Brain microvascular endothelial cell (primary cell): ENCODE measurements around the gene PDGFD.

Experiments
- DNase-seq: peaks from one replicate; pipeline ENCODE4 v3.0.0-alpha.2; 2020
- H3K27ac ChIP-seq: fragments of 250-450 bp; sonication (Bioruptor Pico); 2 replicates; pipeline ENCODE4 v1.5.1; 2020; ENCODE audit warnings: mild to moderate bottlenecking, moderate library complexity
- H3K27me3 ChIP-seq: fragments of 250-450 bp; sonication (Bioruptor Pico); replicated peaks from 2 replicates; pipeline ENCODE4 v1.5.1; 2020; ENCODE audit warnings: mild to moderate bottlenecking
- H3K36me3 ChIP-seq: fragments of 250-450 bp; sonication (Bioruptor Pico); replicated peaks from 2 replicates; pipeline ENCODE4 v1.5.1; 2020; ENCODE audit warnings: mild to moderate bottlenecking
- H3K4me3 ChIP-seq: 2 replicates; pipeline ENCODE4 v1.5.1; 2011; ENCODE audit warnings: low read depth, mild to moderate bottlenecking, control low read depth, low read length, moderate library complexity
- in situ Hi-C: cut with HindIII; loops from 2 replicates; pipeline ENCODE4 v1.10.0; 2017; ENCODE audit warnings: low sequenced_read_pairs, low pct_ligation_motif_present
- TF ChIP-seq, protein P1 (sequence below): IDR thresholded peaks from 2 replicates; pipeline ENCODE4 v1.5.1; 2011; ENCODE audit warnings: low read depth, mild to moderate bottlenecking, moderate library complexity, low read length, control low read depth, inconsistent platforms; ENCODE audit errors: missing control alignments

Gene PDGFD

DNA sequence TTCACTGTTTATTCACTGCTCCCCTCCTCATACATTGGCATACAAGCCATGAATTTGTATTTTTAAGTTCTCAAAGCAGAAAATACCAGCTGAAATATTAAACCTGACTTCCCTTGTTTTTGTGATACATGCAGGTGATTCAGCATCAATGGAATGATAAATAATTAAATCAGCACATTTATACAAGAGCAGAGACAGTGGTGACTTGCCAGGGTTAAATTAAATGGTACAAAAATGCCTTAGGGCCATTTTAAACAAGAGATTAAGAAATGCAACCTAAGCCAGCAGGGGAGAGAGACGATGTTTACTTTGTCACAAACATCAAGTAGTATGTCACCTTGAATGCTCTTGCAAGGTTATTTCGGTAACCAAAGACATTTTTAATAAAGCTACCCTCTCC is 223.4 kb downstream of the PDGFD start:
- TF ChIP-seq, protein P1, sequence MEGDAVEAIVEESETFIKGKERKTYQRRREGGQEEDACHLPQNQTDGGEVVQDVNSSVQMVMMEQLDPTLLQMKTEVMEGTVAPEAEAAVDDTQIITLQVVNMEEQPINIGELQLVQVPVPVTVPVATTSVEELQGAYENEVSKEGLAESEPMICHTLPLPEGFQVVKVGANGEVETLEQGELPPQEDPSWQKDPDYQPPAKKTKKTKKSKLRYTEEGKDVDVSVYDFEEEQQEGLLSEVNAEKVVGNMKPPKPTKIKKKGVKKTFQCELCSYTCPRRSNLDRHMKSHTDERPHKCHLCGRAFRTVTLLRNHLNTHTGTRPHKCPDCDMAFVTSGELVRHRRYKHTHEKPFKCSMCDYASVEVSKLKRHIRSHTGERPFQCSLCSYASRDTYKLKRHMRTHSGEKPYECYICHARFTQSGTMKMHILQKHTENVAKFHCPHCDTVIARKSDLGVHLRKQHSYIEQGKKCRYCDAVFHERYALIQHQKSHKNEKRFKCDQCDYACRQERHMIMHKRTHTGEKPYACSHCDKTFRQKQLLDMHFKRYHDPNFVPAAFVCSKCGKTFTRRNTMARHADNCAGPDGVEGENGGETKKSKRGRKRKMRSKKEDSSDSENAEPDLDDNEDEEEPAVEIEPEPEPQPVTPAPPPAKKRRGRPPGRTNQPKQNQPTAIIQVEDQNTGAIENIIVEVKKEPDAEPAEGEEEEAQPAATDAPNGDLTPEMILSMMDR = no peak
- H3K27ac ChIP-seq = no peak overlapping the region
- no peak overlapping the region for H3K4me3 ChIP-seq
- no peaks in the 10 kb centered on the region for H3K36me3 ChIP-seq
- H3K27me3 ChIP-seq = no peaks in the 10 kb centered on the region
- in situ Hi-C loops = no loop called here
- DNase-seq = no peak

DNA sequence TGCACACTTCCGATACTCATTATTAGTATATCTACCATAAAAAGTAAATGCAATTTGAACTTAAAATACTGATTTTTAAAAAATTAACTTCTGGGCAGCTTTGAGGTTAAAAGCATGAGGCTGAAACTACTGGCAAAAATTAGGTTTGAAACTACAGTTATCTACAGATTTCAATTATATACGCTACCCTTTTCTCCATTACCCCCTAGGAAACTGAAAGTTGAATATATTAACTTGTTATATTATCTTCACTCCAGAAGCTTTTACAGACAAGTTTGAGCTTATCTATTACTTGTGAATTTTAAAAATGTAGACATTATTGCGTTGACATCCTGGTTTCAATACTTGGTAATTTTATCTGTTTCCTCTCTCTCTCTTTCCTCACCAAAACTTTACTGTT is 224.3 kb downstream of the PDGFD start:
- DNase-seq = no peak
- H3K27ac ChIP-seq = no peak overlapping the region
- no peak overlapping the region for H3K4me3 ChIP-seq
- H3K27me3 ChIP-seq = no peaks in the 10 kb centered on the region
- in situ Hi-C loops = no loop called here
- no peaks in the 10 kb centered on the region for H3K36me3 ChIP-seq
- TF ChIP-seq, protein P1 = no peak

DNA sequence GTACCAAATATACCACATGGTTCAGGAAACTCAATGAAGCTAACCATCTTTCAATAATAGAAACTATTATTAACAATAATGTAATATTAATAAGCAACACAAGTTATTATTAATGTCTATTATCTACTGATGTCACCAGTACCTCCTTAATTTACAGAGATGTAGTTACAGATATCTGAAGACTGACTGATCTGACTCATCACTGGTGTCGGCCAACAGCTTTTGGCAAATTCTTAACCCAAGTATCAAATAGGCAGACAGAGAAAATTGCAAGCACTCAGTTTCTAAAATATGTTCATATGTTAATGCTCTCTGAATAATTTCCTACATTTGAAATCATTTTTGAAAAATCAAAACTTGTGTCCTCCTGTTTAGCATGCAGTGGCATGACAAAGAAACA is 227.9 kb downstream of the PDGFD start:
- TF ChIP-seq, protein P1 = no peak
- Histone ChIP-seq H3K27ac (no peak overlapping the region), H3K36me3 (no peaks in the 10 kb centered on the region), H3K27me3 (no peaks in the 10 kb centered on the region), H3K4me3 (no peak overlapping the region)
- DNase-seq = peak; percentile 29
- in situ Hi-C loops = no loop called here

DNA sequence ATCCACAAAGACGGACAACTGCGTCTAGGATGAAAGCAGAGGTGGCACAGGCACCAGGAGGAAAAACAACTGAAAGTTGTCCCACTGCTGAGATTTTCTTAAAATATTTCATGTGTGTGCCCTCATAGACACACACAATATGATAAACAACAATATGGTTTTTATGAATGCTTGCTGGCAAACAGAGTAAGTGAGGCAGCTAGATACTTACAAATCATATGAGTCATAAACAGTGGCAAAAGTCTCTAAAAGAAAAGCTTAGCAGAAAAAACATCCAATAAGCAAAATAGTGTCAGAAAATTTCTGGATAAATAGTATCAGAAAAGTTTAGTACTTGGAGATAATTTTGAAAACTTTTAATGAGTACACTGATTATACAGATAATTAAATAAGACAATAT is 228.7 kb downstream of the PDGFD start:
- Histone ChIP-seq H3K36me3 (no peaks in the 10 kb centered on the region), H3K4me3 (no peak overlapping the region), H3K27me3 (no peaks in the 10 kb centered on the region), H3K27ac (no peak overlapping the region)
- in situ Hi-C loops = no loop called here
- TF ChIP-seq, protein P1 = no peak
- no peak for DNase-seq

DNA sequence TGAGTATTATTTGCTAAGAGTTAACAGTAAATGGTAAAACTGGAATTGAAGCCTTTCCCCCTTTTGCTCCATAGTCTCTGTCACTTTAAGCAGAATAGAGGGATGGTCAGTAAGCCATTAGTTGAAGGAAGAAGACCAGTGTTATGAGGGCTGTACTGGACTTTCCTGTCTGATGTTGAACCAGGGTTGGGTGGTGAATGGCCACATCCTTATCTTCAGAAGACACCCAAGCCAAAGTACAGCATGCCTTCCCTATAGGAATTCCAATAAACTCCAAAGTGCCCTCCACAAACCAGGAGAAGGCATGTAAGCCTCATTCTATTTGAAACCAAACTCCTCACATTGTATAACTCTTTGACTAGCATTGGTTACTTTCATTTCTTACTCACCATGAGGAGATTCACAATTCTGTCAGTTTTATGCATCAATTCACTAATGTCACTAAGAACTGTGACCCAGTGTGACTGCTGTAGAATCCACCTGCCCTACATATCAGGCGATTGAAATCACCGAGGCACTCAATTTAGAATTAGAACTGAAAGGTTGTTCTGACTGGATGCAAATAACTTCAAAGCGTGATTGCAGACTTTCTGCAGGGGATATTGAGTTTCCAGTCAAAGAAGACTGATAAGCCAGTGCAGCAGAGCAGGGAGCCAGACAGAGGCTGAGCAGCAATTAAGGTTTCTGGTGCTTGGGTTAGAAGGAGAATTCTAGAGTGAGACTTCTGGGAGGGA is 234.6 kb downstream of the PDGFD start:
- DNase-seq = no peak
- no peak overlapping the region for H3K4me3 ChIP-seq
- in situ Hi-C loops = no loop called here
- H3K36me3 ChIP-seq = no peaks in the 10 kb centered on the region
- no peaks in the 10 kb centered on the region for H3K27me3 ChIP-seq
- TF ChIP-seq, protein P1 = no peak
- no peak overlapping the region for H3K27ac ChIP-seq

DNA sequence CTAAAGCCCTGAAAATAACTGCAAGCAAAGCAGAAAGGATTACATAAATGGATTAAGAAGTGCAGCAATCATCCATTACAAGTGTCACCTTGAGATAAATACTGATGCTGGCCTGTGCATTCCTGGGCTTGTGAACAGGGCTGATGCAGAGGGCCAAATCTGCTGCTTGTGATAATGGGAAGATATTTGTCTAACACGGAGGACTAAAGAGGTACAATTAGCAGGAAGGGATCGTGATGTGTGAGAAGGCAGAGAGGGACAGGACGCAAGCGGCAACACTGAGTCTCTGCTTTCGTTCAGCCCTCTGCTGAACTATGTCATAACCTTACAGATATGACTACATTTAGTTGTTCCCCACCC is 235.2 kb downstream of the PDGFD start:
- DNase-seq = no peak
- Histone ChIP-seq H3K27ac (no peak overlapping the region), H3K4me3 (no peak overlapping the region), H3K36me3 (no peaks in the 10 kb centered on the region), H3K27me3 (no peaks in the 10 kb centered on the region)
- TF ChIP-seq, protein P1 = no peak
- in situ Hi-C loops = no loop called here
